ENCODE measurements around the gene TLE3. TPM values are rescaled to one million over a fixed set of nuclear protein-coding genes. Genes with fewer than 3 reads are reported as not detected.

TLE3 gene
- total RNA-seq (2016; rRNA removed; fragmentation: Illumina TruSeq; extraction: Trizol) = 11.9 TPM in 2 replicates
- total RNA-seq (2016; cell fraction: cytosol; rRNA removed; fragmentation: Illumina TruSeq; extraction: Trizol; ENCODE audit: low read depth) = 4.3 and 4.6 TPM in 2 replicates
- 11.3 and 13.4 TPM in 2 replicates for total RNA-seq (2016; cell fraction: insoluble cytoplasmic fraction; rRNA removed; fragmentation: Illumina TruSeq; extraction: Trizol)
- total RNA-seq (2016; cell fraction: membrane; rRNA removed; fragmentation: Illumina TruSeq; extraction: Trizol) = 6.8 and 8.2 TPM in 2 replicates
- 17.8 and 18.8 TPM in 2 replicates for total RNA-seq (2016; cell fraction: nucleus; rRNA removed; fragmentation: Illumina TruSeq; extraction: Trizol)
- 10.8 and 13.8 TPM in 2 replicates for polyA plus RNA-seq (2011; rRNA removed)
- 7.1 and 8.6 TPM in 2 replicates for polyA plus RNA-seq (2011; cell fraction: cytosol; rRNA removed)
- 48.8 and 69.4 TPM in 2 replicates for polyA plus RNA-seq (2011; cell fraction: nucleus; rRNA removed)
- 21.9 and 27.0 TPM in 2 replicates for polyA plus RNA-seq (2012)
- polyA plus RNA-seq (2016; cell fraction: cytosol; fragmentation: Illumina TruSeq; extraction: Trizol; ENCODE audit: low read depth) = 0.89 and 1.1 TPM in 2 replicates
- polyA plus RNA-seq (2016; cell fraction: insoluble cytoplasmic fraction; fragmentation: Illumina TruSeq; extraction: Trizol; ENCODE audit: low read depth) = 11.5 and 15.8 TPM in 2 replicates
- polyA plus RNA-seq (2016; cell fraction: membrane; fragmentation: Illumina TruSeq; extraction: Trizol; ENCODE audit: low read depth) = 2.4 and 4.2 TPM in 2 replicates
- 22.7 and 23.0 TPM in 2 replicates for polyA plus RNA-seq (2016; cell fraction: nucleus; fragmentation: Illumina TruSeq; extraction: Trizol; ENCODE audit: insufficient read depth, low read depth)
- polyA minus RNA-seq (2011; rRNA and poly(A)+ RNA removed; ENCODE audit: low replicate concordance) = 51.1 and 121 TPM in 2 replicates
- 16.1 and 16.6 TPM in 2 replicates for polyA minus RNA-seq (2011; cell fraction: cytosol; rRNA and poly(A)+ RNA removed)
- polyA minus RNA-seq (2011; cell fraction: nucleus; rRNA and poly(A)+ RNA removed) = 57.1 and 60.3 TPM in 2 replicates
- Bru-seq, nascent RNA = percentile 88 among the genes with signal in this experiment
- BruChase-seq, experiment 1, labeled RNA remaining after a 6-hour chase = percentile 80 among the genes with signal in this experiment
- BruChase-seq, experiment 2, labeled RNA remaining after a 2-hour chase = percentile 79 among the genes with signal in this experiment
- long read RNA-seq, experiment 1, partial matches to known transcripts = 2 of 12 reads
- long read RNA-seq, experiment 1, other reads (novel, unspliced or antisense) = 10 of 12 reads
- long read RNA-seq, experiment 2, partial matches to known transcripts = 14 of 55 reads
- long read RNA-seq, experiment 2, other reads (novel, unspliced or antisense) = 41 of 55 reads

- CTCF ChIA-PET (ENCODE audit: low intra/inter-chr PET ratio, low total read pairs) = no interaction called here
- Histone ChIP-seq H3K27me3 (ENCODE audit: control insufficient read depth in 1 of 2, insufficient read depth in 2 of 2, low read length in 2 of 2) (peaks cover 2 to 10% of the 10 kb centered on the region in 2 experiments; a peak in 4 of 5 replicates), H3K36me3 (replicated peaks in 1 of 2; ENCODE audit: control insufficient read depth in 1 of 2, insufficient read depth in 2 of 2, low read length in 2 of 2) (peaks cover 3 to 10% of the 10 kb centered on the region in 2 experiments; a peak in 3 of 5 replicates), H3K9me3 (ENCODE audit: low read length) (no peaks in the 10 kb centered on the region), H2AFZ (ENCODE audit: low read length) (no peak within 1 kb of the TSS), H3K4me3 (replicated peaks in 1 of 3; ENCODE audit: insufficient read depth in 1 of 3, low read depth in 2 of 3, low read length in 3 of 3) (peak within 1 kb of the TSS; percentile 83 to 88 (median 84)), H3K27ac (ENCODE audit: extremely low read length, insufficient read depth, low read length) (peak within 1 kb of the TSS; percentile 95), H3K79me2 (ENCODE audit: insufficient read depth, low read length) (peaks cover 34% of the 10 kb centered on the region), H4K20me1 (ENCODE audit: insufficient read depth, low read length) (peaks cover 39% of the 10 kb centered on the region), H3K4me1 (ENCODE audit: insufficient read depth, low read length) (peaks cover 68% of the 10 kb centered on the region), H3K4me2 (ENCODE audit: low read depth, low read length) (peak within 1 kb of the TSS; percentile 96), H3K9ac (ENCODE audit: insufficient read depth, low read depth, low read length) (peak within 1 kb of the TSS; percentile 94)
- in situ Hi-C loops (cut with HindIII; ENCODE audit: extremely low pct_ligation_motif_present, low pct_unique_long_range_greater_than_20kb) (loop anchor here (25.0 kb wide), 1 partner anchor 635 kb away; the partner anchor contains the start of gene RPLP1), intact Hi-C loops (cut with micrococcal nuclease; ENCODE audit: unreplicated experiment) (loop anchor here (1.0 to 5.0 kb wide), 3 partner anchors 18 to 505 kb away; no protein-coding TSS in a partner anchor)
- peak; percentile 57 for ATAC-seq
- peak; percentile 96 for DNase-seq (ENCODE audit: low spot score)
- 3% methylated on average over 16 of the region's 77 CpGs for WGBS (ENCODE audit: low lambda C conversion rate)
- FAIRE-seq = peak; percentile 85
- POLR2A ChIA-PET = interaction anchor here (0.6 to 12.3 kb wide), 17 partner anchors 9 to 970 kb away, joined by 3 to 152 read pairs (median 5); partner anchors contain the start of genes KIF23 and RPLP1
- BruUV-seq (replicated peaks) = TSS peak; percentile 67
- TF ChIP-seq ZNF512B (CRISPR knock-in tag; IDR thresholded peaks at IDR 0.05; ENCODE audit: borderline replicate concordance) (0 out of 2 replicates have a peak, but pooled peaks have one; percentile 40), ZNF780A (CRISPR knock-in tag; IDR thresholded peaks at IDR 0.05) (0 out of 2 replicates have a peak, but pooled peaks have one; percentile 29), IRF9 (CRISPR knock-in tag; IDR thresholded peaks at IDR 0.05; ENCODE audit: borderline replicate concordance) (peak; percentile 39; the same call in 1 of the 2 replicates), RXRB (CRISPR knock-in tag; IDR thresholded peaks at IDR 0.05; ENCODE audit: borderline replicate concordance) (no peak; the same call in 1 of the 2 replicates), ZNF672 (CRISPR knock-in tag; IDR thresholded peaks at IDR 0.05) (no peak), ZNF772 (CRISPR knock-in tag; IDR thresholded peaks at IDR 0.05) (peak; percentile 45; the same call in 1 of the 2 replicates), SNRNP70 (IDR thresholded peaks at IDR 0.05; ENCODE audit: low read depth, low read length) (no peak), EHMT2 (IDR thresholded peaks at IDR 0.05; ENCODE audit: borderline replicate concordance, low read depth, low read length) (no peak), ZNF317 (CRISPR knock-in tag; IDR thresholded peaks at IDR 0.05) (0 out of 2 replicates have a peak, but pooled peaks have one; percentile 21), CREM (IDR thresholded peaks at IDR 0.05) (no peak; the same call in 1 of the 2 replicates), CREM (CRISPR knock-in tag; IDR thresholded peaks at IDR 0.05) (no peak)
Observed at GRCh38 chr15:70097321-70098152, at the start of gene TLE3. Gene TLE3, minus strand, starts transcription at chr15:70097917. Its CDS starts 1,119 bp downstream, at chr15:70096798.
